ENCODE results near the gene IKZF2.

- TF ChIP-seq ZNF589 (CRISPR knock-in tag; IDR thresholded peaks at IDR 0.05; ENCODE audit: low read depth) (no peak), ZNF449 (CRISPR knock-in tag; IDR thresholded peaks at IDR 0.05) (no peak), ZNF3 (CRISPR knock-in tag; IDR thresholded peaks at IDR 0.05) (no peak), HOMEZ (CRISPR knock-in tag; IDR thresholded peaks at IDR 0.05) (no peak), NFXL1 (CRISPR knock-in tag; IDR thresholded peaks at IDR 0.05) (no peak), YY1 (IDR thresholded peaks at IDR 0.05; ENCODE audit: borderline replicate concordance in 1 of 3, control insufficient read depth in 1 of 3, extremely low read depth in 1 of 3, insufficient read depth in 3 of 3, insufficient read length in 1 of 3, insufficient replicate concordance in 2 of 3, low read depth in 1 of 3, low read length in 2 of 3) (no peak), POLR2A (conservative IDR thresholded peaks at IDR 0.05) (no peak), ZNF197 (CRISPR knock-in tag; IDR thresholded peaks at IDR 0.05; ENCODE audit: low read depth) (no peak), TCF7L2 (IDR thresholded peaks at IDR 0.05; ENCODE audit: low read depth, low read length) (no peak), CHD7 (IDR thresholded peaks at IDR 0.05; ENCODE audit: low read depth, low read length) (no peak), IRF2 (CRISPR knock-in tag; IDR thresholded peaks at IDR 0.05) (no peak), CTCF (IDR thresholded peaks at IDR 0.05 in 2 of 3, conservative IDR thresholded peaks at IDR 0.05 in 1 of 3; ENCODE audit: insufficient read depth in 2 of 3, low read depth in 1 of 3, low read length in 3 of 3) (no peak)
Measured at GRCh38 chr2:213164263-213164662, 12.9 kb upstream of the IKZF2 start.
